IMR-90 (cell line): Measurements from ENCODE around the gene BATF. TPM values are rescaled to one million over a fixed set of nuclear protein-coding genes. Genes with fewer than 3 reads are reported as not detected.

Experiments
- ATAC-seq: fragments of 200-7000 bp; cut with Tn5 transposase; 2 replicates; pipeline ENCODE4 v1.9.1; 2020; ENCODE audit warnings: low read depth, mild to moderate bottlenecking, moderate library complexity
- BruUV-seq: library from RNA; stranded (reverse); fragments of 400-500 nt; replicated peaks from 2 replicates; lab custom pipeline; 2021; lab: Mats Ljungman, UMichigan
- CTCF ChIA-PET: fragments of 300-600 bp; formaldehyde crosslinking; extraction: SDS; loops from one replicate; lab custom pipeline; 2021; ENCODE audit warnings: antibody characterized with exemption; lab: Yijun Ruan, JAX
- POLR2A ChIA-PET: fragments of 300-600 bp; sonication (Branson Sonifier 250); formaldehyde crosslinking; loops from one replicate; lab custom pipeline; 2022; ENCODE audit warnings: antibody characterized with exemption; ENCODE audit not compliant: unreplicated experiment; lab: Charles Lee
- DNase-seq: peaks from one replicate; pipeline ENCODE4 v3.0.0; 2013
- H2AFZ ChIP-seq: replicated peaks from 2 replicates; pipeline ENCODE3; 2013; ENCODE audit warnings: low read length, mild to moderate bottlenecking; ENCODE audit not compliant: poor library complexity
- H2AK5ac ChIP-seq: 2 replicates; pipeline ENCODE4 v1.6.1; 2013; ENCODE audit warnings: low read depth, low read length, inconsistent platforms
- H2AK9ac ChIP-seq: replicated peaks from 2 replicates; pipeline ENCODE3; 2013; ENCODE audit warnings: mild to moderate bottlenecking, low read depth, low read length, moderate library complexity; ENCODE audit not compliant: poor library complexity
- H2BK120ac ChIP-seq: 2 replicates; pipeline ENCODE4 v1.6.1; 2013; ENCODE audit warnings: low read depth, low read length, inconsistent platforms
- H2BK15ac ChIP-seq: 3 replicates; pipeline ENCODE4 v1.6.1; 2013; ENCODE audit warnings: low read depth, low read length, inconsistent platforms
- H2BK20ac ChIP-seq: 2 replicates; pipeline ENCODE4 v1.6.1; 2013; ENCODE audit warnings: low read depth, mild to moderate bottlenecking, inconsistent platforms, low read length, moderate library complexity
- H2BK5ac ChIP-seq: 2 replicates; pipeline ENCODE4 v1.6.1; 2013; ENCODE audit warnings: mild to moderate bottlenecking, low read depth, low read length, inconsistent platforms; ENCODE audit not compliant: poor library complexity, severe bottlenecking
- H3K14ac ChIP-seq: replicated peaks from 2 replicates; pipeline ENCODE4 v1.6.1; 2013; ENCODE audit warnings: low read depth, low read length, inconsistent platforms
- H3K18ac ChIP-seq: 2 replicates; pipeline ENCODE4 v1.6.1; 2013; ENCODE audit warnings: low read depth, low read length, control low read depth
- H3K23ac ChIP-seq: 2 replicates; pipeline ENCODE4 v1.6.1; 2013; ENCODE audit warnings: low read depth, low read length, inconsistent platforms
- H3K27ac ChIP-seq: 2 replicates; pipeline ENCODE4 v1.5.1; 2013; ENCODE audit warnings: mild to moderate bottlenecking, control low read depth, low read length; ENCODE audit not compliant: insufficient read depth
- H3K27me3 ChIP-seq: 2 replicates; pipeline ENCODE4 v1.6.1; 2013; ENCODE audit warnings: low read length; ENCODE audit not compliant: control insufficient read depth, insufficient read depth
- H3K36me3 ChIP-seq: 2 replicates; pipeline ENCODE4 v1.6.1; 2013; ENCODE audit warnings: low read length, mixed read lengths; ENCODE audit not compliant: control insufficient read depth, insufficient read depth
- H3K4ac ChIP-seq: 2 replicates; pipeline ENCODE4 v1.6.1; 2013; ENCODE audit warnings: low read depth, low read length, inconsistent platforms
- H3K4me1 ChIP-seq: 2 replicates; pipeline ENCODE4 v1.6.1; 2013; ENCODE audit warnings: low read length, mixed read lengths; ENCODE audit not compliant: control insufficient read depth, insufficient read depth
- H3K4me2 ChIP-seq: 2 replicates; pipeline ENCODE4 v1.6.1; 2013; ENCODE audit warnings: low read depth, mild to moderate bottlenecking, control low read depth, low read length, moderate library complexity
- H3K4me3 ChIP-seq: 2 replicates; pipeline ENCODE4 v1.5.1; 2013; ENCODE audit warnings: low read depth, mild to moderate bottlenecking, control low read depth, low read length, moderate library complexity; ENCODE audit not compliant: insufficient read depth
- H3K56ac ChIP-seq: 2 replicates; pipeline ENCODE4 v1.6.1; 2013; ENCODE audit warnings: low read length, inconsistent platforms; ENCODE audit not compliant: insufficient read depth; ENCODE audit errors: extremely low read depth
- H3K79me1 ChIP-seq, 2 experiments: 2 replicates each; pipeline ENCODE4 v1.6.1; 2013; ENCODE audit warnings: low read length in 2 of 2, inconsistent platforms in 1 of 2, low read depth in 1 of 2
- H3K9ac ChIP-seq: 2 replicates; pipeline ENCODE4 v1.6.1; 2013; ENCODE audit warnings: low read depth, low read length, control low read depth
- H3K9me1 ChIP-seq: 2 replicates; pipeline ENCODE4 v1.6.1; 2013; ENCODE audit warnings: low read length, inconsistent platforms; ENCODE audit not compliant: insufficient read depth
- H3K9me3 ChIP-seq: 2 replicates; pipeline ENCODE4 v1.6.1; 2013; ENCODE audit warnings: low read length; ENCODE audit not compliant: control insufficient read depth, insufficient read depth
- H4K20me1 ChIP-seq: 2 replicates; pipeline ENCODE4 v1.6.1; 2013; ENCODE audit warnings: low read length, inconsistent platforms; ENCODE audit not compliant: insufficient read depth
- H4K5ac ChIP-seq: 2 replicates; pipeline ENCODE4 v1.6.1; 2013; ENCODE audit warnings: mild to moderate bottlenecking, low read depth, low read length, control low read depth
- H4K8ac ChIP-seq, 2 experiments: 2 replicates each; pipeline ENCODE4 v1.6.1; 2013; ENCODE audit warnings: low read depth in 2 of 2, low read length in 2 of 2, control low read depth in 1 of 2, inconsistent platforms in 1 of 2
- H4K91ac ChIP-seq: 2 replicates; pipeline ENCODE4 v1.6.1; 2013; ENCODE audit warnings: low read depth, low read length, inconsistent platforms; ENCODE audit not compliant: insufficient read depth
- BHLHE40 ChIP-seq: fragments of 150-350 bp; IDR thresholded peaks from 2 replicates; pipeline ENCODE4 v1.6.1; 2016; ENCODE audit warnings: mild to moderate bottlenecking, low read depth, low read length
- CEBPB ChIP-seq: IDR thresholded peaks from 2 replicates; pipeline ENCODE4 v1.6.1; 2012; ENCODE audit warnings: low read depth, low read length, improper control_type of control experiment
- CHD1 ChIP-seq: IDR thresholded peaks from 2 replicates; pipeline ENCODE4 v1.6.1; 2012; ENCODE audit warnings: low read depth, low read length, improper control_type of control experiment
- MAFK ChIP-seq: IDR thresholded peaks from 2 replicates; pipeline ENCODE4 v1.6.1; 2012; ENCODE audit warnings: low read depth, low read length, improper control_type of control experiment
- MAZ ChIP-seq: IDR thresholded peaks from 2 replicates; pipeline ENCODE4 v1.6.1; 2012; ENCODE audit warnings: low read depth, mild to moderate bottlenecking, low read length, improper control_type of control experiment, moderate library complexity, borderline replicate concordance
- NFE2L2 ChIP-seq: fragments of 150-350 bp; IDR thresholded peaks from 2 replicates; pipeline ENCODE4 v1.6.1; 2016; ENCODE audit warnings: low read depth, mild to moderate bottlenecking, low read length
- POLR2A ChIP-seq: IDR thresholded peaks from 2 replicates; pipeline ENCODE4 v1.6.1; 2012; ENCODE audit warnings: mild to moderate bottlenecking, low read depth, low read length
- RAD21 ChIP-seq: IDR thresholded peaks from 2 replicates; pipeline ENCODE4 v1.6.1; 2012; ENCODE audit warnings: low read length, improper control_type of control experiment
- RCOR1 ChIP-seq: IDR thresholded peaks from 2 replicates; pipeline ENCODE4 v1.6.1; 2012; ENCODE audit warnings: mild to moderate bottlenecking, low read length, improper control_type of control experiment; ENCODE audit not compliant: insufficient replicate concordance
- RFX5 ChIP-seq: IDR thresholded peaks from 2 replicates; pipeline ENCODE4 v1.8.0; 2012; ENCODE audit warnings: low read depth, mild to moderate bottlenecking, low read length, moderate library complexity
- SMC3 ChIP-seq: fragments of 150-350 bp; IDR thresholded peaks from 2 replicates; pipeline ENCODE4 v1.6.1; 2016; ENCODE audit warnings: low read depth, mild to moderate bottlenecking, antibody characterized with exemption, low read length, moderate library complexity
- WGBS, 2 experiments: methylation state at CpG; one replicate each; pipeline versions ENCODE4 v1.1.5 to v1.1.7; 2013; ENCODE audit warnings: missing lambda C conversion rate in 2 of 2; ENCODE audit not compliant: insufficient read length in 1 of 2; ENCODE audit errors: extremely low coverage in 2 of 2; 5-methylcytosine and 5-hydroxymethylcytosine counted together
- dilution Hi-C: fragments of 300-500 bp; cut with HindIII; formaldehyde crosslinking; loops from one replicate; pipeline ENCODE4 v1.14.3; 2018; ENCODE audit warnings: low sequenced_read_pairs; ENCODE audit not compliant: unreplicated experiment
- in situ Hi-C: fragments of 300-500 bp; cut with MboI; formaldehyde crosslinking; loops from 3 replicates; pipeline ENCODE4 v1.14.3; 2019; ENCODE audit warnings: low sequenced_read_pairs, inconsistent platforms, mixed read lengths
- intact Hi-C: fragments of 100-400 bp; cut with micrococcal nuclease; formaldehyde crosslinking; loops from 2 replicates; pipeline ENCODE4 v1.10.0; 2022
- polyA plus RNA-seq, 3 experiments: library from polyadenylated mRNA; depleted of rRNA; stranded (reverse); fragments of >200 nt; gene quantifications; 2 replicates each; pipeline ENCODE4 v1.2.3, GENCODE V29; 2012; ENCODE audit warnings: low replicate concordance in 1 of 3
- total RNA-seq: library from RNA; depleted of rRNA; stranded (reverse); fragments of >200 nt; gene quantifications from 2 replicates; pipeline ENCODE4 v1.2.3, GENCODE V29; 2012
- TF ChIP-seq, protein P1 (sequence below): fragments of 150-350 bp; IDR thresholded peaks from 2 replicates; pipeline ENCODE4 v1.6.1; 2017; ENCODE audit warnings: mild to moderate bottlenecking, antibody characterized with exemption, low read length, low read depth
- TF ChIP-seq, protein P2 (sequence below): conservative IDR thresholded peaks from 2 replicates; pipeline ENCODE4 v1.5.1; 2012; ENCODE audit warnings: mild to moderate bottlenecking, low read depth, low read length, improper control_type of control experiment
- TF ChIP-seq, protein P3 (sequence below): fragments of 150-350 bp; IDR thresholded peaks from 2 replicates; pipeline ENCODE4 v1.6.1; 2016; ENCODE audit warnings: low read depth, mild to moderate bottlenecking, low read length, moderate library complexity, borderline replicate concordance

BATF gene
- total and polyA plus RNA-seq, 2 of the 4 experiments (the other 2 are of a cell fraction), result not detected

DNA sequence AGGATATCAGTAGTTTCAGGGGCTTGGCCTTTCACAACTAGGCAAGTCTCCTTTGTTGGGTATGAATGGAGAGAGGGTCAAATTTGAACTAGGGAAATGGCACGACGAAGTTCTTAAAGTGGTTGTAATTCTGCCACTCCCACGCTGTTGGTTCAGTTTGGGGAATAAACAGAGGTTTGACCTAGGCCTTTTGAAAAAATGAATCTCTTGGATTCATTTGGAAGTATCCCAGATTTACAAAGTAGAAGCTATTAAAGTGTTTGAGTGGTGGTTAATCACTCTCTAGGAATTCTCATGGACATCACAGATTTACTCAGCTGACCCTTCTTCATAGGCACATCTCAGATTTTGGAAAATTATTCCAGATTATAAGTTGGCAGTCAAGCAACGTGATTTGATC is 14.8 kb downstream of the BATF start:
- TF ChIP-seq CHD1, result no peak
- TF ChIP-seq, protein P1, sequence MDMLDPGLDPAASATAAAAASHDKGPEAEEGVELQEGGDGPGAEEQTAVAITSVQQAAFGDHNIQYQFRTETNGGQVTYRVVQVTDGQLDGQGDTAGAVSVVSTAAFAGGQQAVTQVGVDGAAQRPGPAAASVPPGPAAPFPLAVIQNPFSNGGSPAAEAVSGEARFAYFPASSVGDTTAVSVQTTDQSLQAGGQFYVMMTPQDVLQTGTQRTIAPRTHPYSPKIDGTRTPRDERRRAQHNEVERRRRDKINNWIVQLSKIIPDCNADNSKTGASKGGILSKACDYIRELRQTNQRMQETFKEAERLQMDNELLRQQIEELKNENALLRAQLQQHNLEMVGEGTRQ, result no peak
- no peak for TF ChIP-seq MAZ
- no peak for TF ChIP-seq POLR2A
- no peak for TF ChIP-seq SMC3
- TF ChIP-seq RAD21, result no peak
- TF ChIP-seq, protein P2, sequence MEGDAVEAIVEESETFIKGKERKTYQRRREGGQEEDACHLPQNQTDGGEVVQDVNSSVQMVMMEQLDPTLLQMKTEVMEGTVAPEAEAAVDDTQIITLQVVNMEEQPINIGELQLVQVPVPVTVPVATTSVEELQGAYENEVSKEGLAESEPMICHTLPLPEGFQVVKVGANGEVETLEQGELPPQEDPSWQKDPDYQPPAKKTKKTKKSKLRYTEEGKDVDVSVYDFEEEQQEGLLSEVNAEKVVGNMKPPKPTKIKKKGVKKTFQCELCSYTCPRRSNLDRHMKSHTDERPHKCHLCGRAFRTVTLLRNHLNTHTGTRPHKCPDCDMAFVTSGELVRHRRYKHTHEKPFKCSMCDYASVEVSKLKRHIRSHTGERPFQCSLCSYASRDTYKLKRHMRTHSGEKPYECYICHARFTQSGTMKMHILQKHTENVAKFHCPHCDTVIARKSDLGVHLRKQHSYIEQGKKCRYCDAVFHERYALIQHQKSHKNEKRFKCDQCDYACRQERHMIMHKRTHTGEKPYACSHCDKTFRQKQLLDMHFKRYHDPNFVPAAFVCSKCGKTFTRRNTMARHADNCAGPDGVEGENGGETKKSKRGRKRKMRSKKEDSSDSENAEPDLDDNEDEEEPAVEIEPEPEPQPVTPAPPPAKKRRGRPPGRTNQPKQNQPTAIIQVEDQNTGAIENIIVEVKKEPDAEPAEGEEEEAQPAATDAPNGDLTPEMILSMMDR, result no peak
- no peak for TF ChIP-seq BHLHE40
- TF ChIP-seq, protein P3, sequence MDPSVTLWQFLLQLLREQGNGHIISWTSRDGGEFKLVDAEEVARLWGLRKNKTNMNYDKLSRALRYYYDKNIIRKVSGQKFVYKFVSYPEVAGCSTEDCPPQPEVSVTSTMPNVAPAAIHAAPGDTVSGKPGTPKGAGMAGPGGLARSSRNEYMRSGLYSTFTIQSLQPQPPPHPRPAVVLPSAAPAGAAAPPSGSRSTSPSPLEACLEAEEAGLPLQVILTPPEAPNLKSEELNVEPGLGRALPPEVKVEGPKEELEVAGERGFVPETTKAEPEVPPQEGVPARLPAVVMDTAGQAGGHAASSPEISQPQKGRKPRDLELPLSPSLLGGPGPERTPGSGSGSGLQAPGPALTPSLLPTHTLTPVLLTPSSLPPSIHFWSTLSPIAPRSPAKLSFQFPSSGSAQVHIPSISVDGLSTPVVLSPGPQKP, result no peak
- no peak for TF ChIP-seq RFX5
- no peak for TF ChIP-seq RCOR1
- TF ChIP-seq MAFK, result no peak
- no peak for TF ChIP-seq NFE2L2
- no peak for TF ChIP-seq CEBPB
- no peak overlapping the region for H2BK5ac ChIP-seq
- ChIA-PET CTCF (no interaction called here), POLR2A (no interaction called here)
- 80% methylated on average over 1 of the region's 4 CpGs; no CpG with 5 or more reads in 1 of the 2 experiments for WGBS, 2 experiments
- H3K4me3 ChIP-seq, result no peak overlapping the region
- no peaks in the 10 kb centered on the region for H4K20me1 ChIP-seq
- dilution Hi-C loops (no loop called here), intact Hi-C loops (no loop called here), in situ Hi-C loops (no loop called here)
- peaks cover 5% of the 10 kb centered on the region for H3K4me1 ChIP-seq
- no peak overlapping the region for H2BK15ac ChIP-seq
- no peaks in the 10 kb centered on the region for H3K79me1 ChIP-seq
- no peak overlapping the region for H3K14ac ChIP-seq
- H2BK120ac ChIP-seq, result 0 out of 2 replicates have a peak overlapping the region, but pooled peaks have one; percentile 29
- no TSS peak for BruUV-seq
- H2AK5ac ChIP-seq, result peak overlapping the region; percentile 64; the same call in 1 of the 2 replicates
- no peak overlapping the region for H3K4me2 ChIP-seq
- peak overlapping the region; percentile 46; the same call in 1 of the 2 replicates for H2BK20ac ChIP-seq
- no peak overlapping the region for H3K4ac ChIP-seq
- H3K36me3 ChIP-seq, result no peaks in the 10 kb centered on the region
- H3K9me3 ChIP-seq, result no peaks in the 10 kb centered on the region
- peaks cover 3% of the 10 kb centered on the region for H3K9me1 ChIP-seq
- no peak overlapping the region for H2AFZ ChIP-seq
- no peak overlapping the region for H2AK9ac ChIP-seq
- peak overlapping the region; percentile 45; the same call in 1 of the 2 replicates for H3K18ac ChIP-seq
- H3K56ac ChIP-seq, result no peak overlapping the region; the same call in none of the 2 replicates
- peaks cover 2% of the 10 kb centered on the region for H3K27me3 ChIP-seq
- DNase-seq (no peak), ATAC-seq (no peak)
- no peak overlapping the region for H4K8ac ChIP-seq
- no peak overlapping the region for H3K23ac ChIP-seq
- no peak overlapping the region for H3K27ac ChIP-seq
- H4K91ac ChIP-seq, result no peak overlapping the region
- H3K9ac ChIP-seq, result no peak overlapping the region
- no peak overlapping the region for H4K5ac ChIP-seq
